Smooth muscle cell (in vitro differentiated cells): ENCODE data around the gene LYRM2. TPM values are rescaled to one million over a fixed set of nuclear protein-coding genes. Genes with fewer than 3 reads are reported as not detected.
A peak's percentile ranks its signal among the peaks of the same experiment; 100 is the strongest.

ENCODE experiments used
- DNase-seq: peaks from one replicate; lab custom pipeline; 2025; ENCODE audit not compliant: unreplicated experiment; lab: John Stamatoyannopoulos, UW
- H2AFZ ChIP-seq: fragments of 200-600 bp; sonication (generic); 2 replicates; pipeline ENCODE4 v1.6.0; 2016; ENCODE audit warnings: antibody characterized with exemption, low read depth, mild to moderate bottlenecking
- H3F3A ChIP-seq: fragments of 200-600 bp; sonication (generic); 2 replicates; pipeline ENCODE4 v1.6.0; 2017; ENCODE audit warnings: antibody characterized with exemption, low read depth
- H3K27ac ChIP-seq: fragments of 200-600 bp; sonication (generic); 2 replicates; pipeline ENCODE4 v1.5.1; 2016; ENCODE audit warnings: low read depth, mild to moderate bottlenecking
- H3K27me3 ChIP-seq: fragments of 200-600 bp; sonication (generic); 2 replicates; pipeline ENCODE4 v1.6.1; 2016; ENCODE audit warnings: low read depth, mild to moderate bottlenecking
- H3K36me3 ChIP-seq: fragments of 200-600 bp; sonication (generic); 2 replicates; pipeline ENCODE4 v1.5.1; 2016; ENCODE audit warnings: low read depth
- H3K4me1 ChIP-seq: fragments of 200-600 bp; sonication (generic); 2 replicates; pipeline ENCODE4 v1.5.1; 2016; ENCODE audit warnings: low read depth
- H3K4me2 ChIP-seq: fragments of 200-600 bp; sonication (generic); 2 replicates; pipeline ENCODE4 v1.6.0; 2016; ENCODE audit warnings: mild to moderate bottlenecking
- H3K4me3 ChIP-seq: fragments of 200-600 bp; sonication (generic); 2 replicates; pipeline ENCODE4 v1.5.1; 2016; ENCODE audit warnings: mild to moderate bottlenecking
- H3K79me2 ChIP-seq: fragments of 200-600 bp; sonication (generic); 2 replicates; pipeline ENCODE4 v1.6.0; 2016; ENCODE audit warnings: low read depth, mild to moderate bottlenecking
- H3K9ac ChIP-seq: fragments of 200-600 bp; sonication (generic); 2 replicates; pipeline ENCODE4 v1.6.0; 2016; ENCODE audit warnings: low read depth
- H3K9me3 ChIP-seq: fragments of 200-600 bp; sonication (generic); replicated peaks from 2 replicates; pipeline ENCODE4 v1.5.1; 2016; ENCODE audit warnings: low read depth
- H4K20me1 ChIP-seq: fragments of 200-600 bp; sonication (generic); 2 replicates; pipeline ENCODE4 v1.6.0; 2016; ENCODE audit warnings: low read depth
- CTCF ChIP-seq: fragments of 200-600 bp; sonication (generic); IDR thresholded peaks from 2 replicates; pipeline ENCODE4 v1.5.1; 2017; ENCODE audit warnings: borderline replicate concordance, mild to moderate bottlenecking, antibody characterized with exemption; ENCODE audit not compliant: insufficient read depth, poor library complexity, severe bottlenecking
- WGBS: methylation state at CpG from one replicate; pipeline ENCODE4 v1.1.7; 2016; ENCODE audit warnings: low lambda C conversion rate; 5-methylcytosine and 5-hydroxymethylcytosine counted together
- polyA plus RNA-seq: library from polyadenylated mRNA; unstranded; fragments of >200 nt; fragmentation: Nextera tagmentation; extraction: Ambion mirVana; gene quantifications from 2 replicates; pipeline ENCODE4 v1.2.1, GENCODE V29; 2016
- total RNA-seq: library from RNA; depleted of rRNA; stranded (reverse); fragments of >200 nt; gene quantifications from 2 replicates; pipeline ENCODE4 v1.2.3, GENCODE V29; 2014

Gene LYRM2
- total and polyA plus RNA-seq, 2 experiments from 2014 or later, result 17.9 to 35.5 TPM

GRCh38 chr6:89662659-89663223 is 24.2 kb upstream of the LYRM2 start:
- no peaks in the 10 kb centered on the region for H3K4me1 ChIP-seq
- no peak overlapping the region for H3K4me3 ChIP-seq
- H3K9me3 ChIP-seq, result no peaks in the 10 kb centered on the region
- no peak for DNase-seq
- WGBS, result 97% methylated on average over 4 of the region's 4 CpGs
- TF ChIP-seq CTCF, result no peak
- H3F3A ChIP-seq, result no peaks in the 10 kb centered on the region
- peaks cover 24% of the 10 kb centered on the region for H3K36me3 ChIP-seq
- no peaks in the 10 kb centered on the region for H3K79me2 ChIP-seq
- no peak overlapping the region for H3K27ac ChIP-seq
- no peak overlapping the region for H2AFZ ChIP-seq
- H4K20me1 ChIP-seq, result no peaks in the 10 kb centered on the region
- no peak overlapping the region for H3K9ac ChIP-seq
- no peak overlapping the region for H3K4me2 ChIP-seq
- no peaks in the 10 kb centered on the region for H3K27me3 ChIP-seq

DNA sequence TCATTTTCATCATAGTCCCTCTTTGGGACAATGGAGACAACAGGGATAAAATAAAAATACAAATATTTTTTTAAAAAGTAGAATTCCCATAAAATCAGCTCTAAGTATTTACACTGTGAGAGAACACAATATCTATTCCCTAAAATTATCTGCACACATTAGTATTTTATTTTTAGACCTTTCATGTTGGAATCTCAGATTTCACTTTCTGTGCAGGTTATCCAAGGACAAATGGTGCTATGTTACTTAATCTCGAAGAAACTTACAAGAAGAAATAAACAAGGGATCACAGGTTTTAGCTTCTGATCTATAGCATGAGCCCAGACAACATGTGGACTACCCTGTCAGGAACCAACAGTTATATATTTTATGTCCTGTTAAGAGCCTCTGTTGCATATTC is 23.0 kb upstream of the LYRM2 start:
- Histone ChIP-seq H3K9me3 (no peaks in the 10 kb centered on the region), H3K27me3 (no peaks in the 10 kb centered on the region), H3K36me3 (peaks cover 19% of the 10 kb centered on the region), H3K4me3 (no peak overlapping the region), H4K20me1 (no peaks in the 10 kb centered on the region), H2AFZ (no peak overlapping the region), H3K4me2 (no peak overlapping the region), H3K9ac (no peak overlapping the region), H3F3A (no peaks in the 10 kb centered on the region), H3K4me1 (no peaks in the 10 kb centered on the region), H3K79me2 (no peaks in the 10 kb centered on the region), H3K27ac (no peak overlapping the region)
- DNase-seq, result no peak
- no peak for TF ChIP-seq CTCF
- WGBS, result 96% methylated on average over 1 of the region's 1 CpG

- 98% methylated on average over 4 of the region's 4 CpGs for WGBS
- Histone ChIP-seq H3K79me2 (no peaks in the 10 kb centered on the region), H3K27ac (no peak overlapping the region), H3K4me1 (no peaks in the 10 kb centered on the region), H3K27me3 (no peaks in the 10 kb centered on the region), H4K20me1 (no peaks in the 10 kb centered on the region), H3K9ac (no peak overlapping the region), H3K4me2 (no peak overlapping the region), H2AFZ (no peak overlapping the region), H3F3A (no peaks in the 10 kb centered on the region), H3K36me3 (peaks cover 19% of the 10 kb centered on the region), H3K9me3 (no peaks in the 10 kb centered on the region), H3K4me3 (no peak overlapping the region)
- no peak for TF ChIP-seq CTCF
- no peak for DNase-seq
Measured at GRCh38 chr6:89660981-89661380, 22.4 kb upstream of the LYRM2 start.

- Histone ChIP-seq H3K27me3 (no peaks in the 10 kb centered on the region), H3K4me3 (no peak overlapping the region), H3K9ac (no peak overlapping the region), H4K20me1 (no peaks in the 10 kb centered on the region), H3K4me2 (no peak overlapping the region), H3K9me3 (no peaks in the 10 kb centered on the region), H2AFZ (no peak overlapping the region), H3K36me3 (peaks cover 14% of the 10 kb centered on the region), H3K4me1 (no peaks in the 10 kb centered on the region), H3K27ac (peak overlapping the region; percentile 61), H3K79me2 (no peaks in the 10 kb centered on the region), H3F3A (no peaks in the 10 kb centered on the region)
- no peak for DNase-seq
- TF ChIP-seq CTCF, result no peak
- 72% methylated on average over 13 of the region's 13 CpGs for WGBS
Measured at GRCh38 chr6:89657445-89658158, 19.1 kb upstream of the LYRM2 start.
